Osteoblast (primary cell): Measurements from ENCODE around the gene AREL1. TPM values are rescaled to one million over a fixed set of nuclear protein-coding genes. Genes with fewer than 3 reads are reported as not detected.

ENCODE experiments used
- DNase-seq: peaks from one replicate; pipeline ENCODE4 v3.0.0; 2011; ENCODE audit warnings: low spot score, mixed read lengths; ENCODE audit not compliant: insufficient read length; ENCODE audit errors: missing footprints
- H2AFZ ChIP-seq: 2 replicates; pipeline ENCODE4 v1.6.0; 2011; ENCODE audit warnings: mild to moderate bottlenecking, low read length
- H3K27ac ChIP-seq: 2 replicates; pipeline ENCODE4 v1.5.1; 2011; ENCODE audit warnings: mild to moderate bottlenecking, low read depth, low read length, moderate library complexity
- H3K27me3 ChIP-seq: 2 replicates; pipeline ENCODE4 v1.6.0; 2012; ENCODE audit warnings: mild to moderate bottlenecking, control low read depth, inconsistent platforms, low read length, moderate library complexity; ENCODE audit not compliant: insufficient read depth
- H3K36me3 ChIP-seq: 2 replicates; pipeline ENCODE4 v1.5.1; 2011; ENCODE audit warnings: mild to moderate bottlenecking, low read length, control low read depth, moderate library complexity; ENCODE audit not compliant: insufficient read depth
- H3K4me1 ChIP-seq: 2 replicates; pipeline ENCODE4 v1.5.1; 2011; ENCODE audit warnings: mild to moderate bottlenecking, low read length, control low read depth, moderate library complexity; ENCODE audit not compliant: insufficient read depth
- H3K4me2 ChIP-seq: 2 replicates; pipeline ENCODE4 v1.6.0; 2011; ENCODE audit warnings: mild to moderate bottlenecking, low read length; ENCODE audit not compliant: insufficient read depth
- H3K4me3 ChIP-seq: fragments of 200-600 bp; sonication (generic); 3 replicates; pipeline ENCODE4 v1.5.1; 2012; ENCODE audit warnings: mild to moderate bottlenecking, low read length, inconsistent platforms; ENCODE audit not compliant: insufficient read depth
- H3K79me2 ChIP-seq: 2 replicates; pipeline ENCODE4 v1.6.0; 2012; ENCODE audit warnings: mild to moderate bottlenecking, low read length, control low read depth, inconsistent platforms; ENCODE audit not compliant: insufficient read depth
- H3K9me3 ChIP-seq: 2 replicates; pipeline ENCODE4 v1.5.1; 2011; ENCODE audit warnings: low read depth, low read length, control low read depth
- H4K20me1 ChIP-seq: 2 replicates; pipeline ENCODE4 v1.6.0; 2012; ENCODE audit warnings: mild to moderate bottlenecking, low read length, control low read depth; ENCODE audit not compliant: insufficient read depth
- total RNA-seq: library from RNA; depleted of rRNA; stranded (reverse); fragments of >200 nt; gene quantifications from 2 replicates; pipeline ENCODE4 v1.2.3, GENCODE V29; 2012
- TF ChIP-seq, protein P1 (sequence below): IDR thresholded peaks from 2 replicates; pipeline ENCODE4 v1.5.1; 2011; ENCODE audit warnings: mild to moderate bottlenecking, low read depth, low read length, moderate library complexity; ENCODE audit errors: extremely low read depth

The AREL1 gene
- total RNA-seq, 1 donor: 27.9 TPM

- H3K79me2 ChIP-seq: peaks cover 21% of the 10 kb centered on the region
- H3K4me2 ChIP-seq: peak overlapping the region; percentile 42
- H3K36me3 ChIP-seq: no peaks in the 10 kb centered on the region
- peak overlapping the region; percentile 16 for H3K4me3 ChIP-seq
- TF ChIP-seq, protein P1, sequence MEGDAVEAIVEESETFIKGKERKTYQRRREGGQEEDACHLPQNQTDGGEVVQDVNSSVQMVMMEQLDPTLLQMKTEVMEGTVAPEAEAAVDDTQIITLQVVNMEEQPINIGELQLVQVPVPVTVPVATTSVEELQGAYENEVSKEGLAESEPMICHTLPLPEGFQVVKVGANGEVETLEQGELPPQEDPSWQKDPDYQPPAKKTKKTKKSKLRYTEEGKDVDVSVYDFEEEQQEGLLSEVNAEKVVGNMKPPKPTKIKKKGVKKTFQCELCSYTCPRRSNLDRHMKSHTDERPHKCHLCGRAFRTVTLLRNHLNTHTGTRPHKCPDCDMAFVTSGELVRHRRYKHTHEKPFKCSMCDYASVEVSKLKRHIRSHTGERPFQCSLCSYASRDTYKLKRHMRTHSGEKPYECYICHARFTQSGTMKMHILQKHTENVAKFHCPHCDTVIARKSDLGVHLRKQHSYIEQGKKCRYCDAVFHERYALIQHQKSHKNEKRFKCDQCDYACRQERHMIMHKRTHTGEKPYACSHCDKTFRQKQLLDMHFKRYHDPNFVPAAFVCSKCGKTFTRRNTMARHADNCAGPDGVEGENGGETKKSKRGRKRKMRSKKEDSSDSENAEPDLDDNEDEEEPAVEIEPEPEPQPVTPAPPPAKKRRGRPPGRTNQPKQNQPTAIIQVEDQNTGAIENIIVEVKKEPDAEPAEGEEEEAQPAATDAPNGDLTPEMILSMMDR: no peak
- no peaks in the 10 kb centered on the region for H4K20me1 ChIP-seq
- no peaks in the 10 kb centered on the region for H3K9me3 ChIP-seq
- no peak overlapping the region for H2AFZ ChIP-seq
- peak overlapping the region; percentile 83 for H3K27ac ChIP-seq
- peak; percentile 95 for DNase-seq
- H3K27me3 ChIP-seq: no peaks in the 10 kb centered on the region
- H3K4me1 ChIP-seq: peaks cover 84% of the 10 kb centered on the region
Measured at GRCh38 chr14:74616507-74616906, 96.4 kb downstream of the AREL1 start.

GRCh38 chr14:74615735-74616134 lies 97.1 kb downstream of the AREL1 start:
- H3K36me3 ChIP-seq: no peaks in the 10 kb centered on the region
- no peaks in the 10 kb centered on the region for H3K27me3 ChIP-seq
- peaks cover 28% of the 10 kb centered on the region for H3K79me2 ChIP-seq
- H3K4me1 ChIP-seq: peaks cover 76% of the 10 kb centered on the region
- H3K9me3 ChIP-seq: no peaks in the 10 kb centered on the region
- H2AFZ ChIP-seq: no peak overlapping the region
- DNase-seq: no peak
- no peaks in the 10 kb centered on the region for H4K20me1 ChIP-seq
- peak overlapping the region; percentile 16 for H3K4me3 ChIP-seq
- peak overlapping the region; percentile 83 for H3K27ac ChIP-seq
- TF ChIP-seq, protein P1: no peak
- H3K4me2 ChIP-seq: peak overlapping the region; percentile 42

- H3K79me2 ChIP-seq: peaks cover 38% of the 10 kb centered on the region
- H3K27ac ChIP-seq: peak overlapping the region; percentile 83
- peak; percentile 65 for DNase-seq
- no peaks in the 10 kb centered on the region for H3K9me3 ChIP-seq
- H3K4me1 ChIP-seq: peaks cover 71% of the 10 kb centered on the region
- no peak overlapping the region for H2AFZ ChIP-seq
- peak overlapping the region; percentile 42 for H3K4me2 ChIP-seq
- TF ChIP-seq, protein P1: no peak
- no peak overlapping the region for H3K4me3 ChIP-seq
- H3K36me3 ChIP-seq: no peaks in the 10 kb centered on the region
- H4K20me1 ChIP-seq: peaks cover 9% of the 10 kb centered on the region
- H3K27me3 ChIP-seq: no peaks in the 10 kb centered on the region
Measured at GRCh38 chr14:74614508-74615495, 98.1 kb downstream of the AREL1 start.
